GM21529 (cell line): Measurements from ENCODE around the gene CAB39.

Source experiments
- ATAC-seq: cut with Tn5 transposase; IDR thresholded peaks from one replicate; pipeline ENCODE4 v1.9.1; 2021; ENCODE audit not compliant: unreplicated experiment

Gene CAB39

DNA sequence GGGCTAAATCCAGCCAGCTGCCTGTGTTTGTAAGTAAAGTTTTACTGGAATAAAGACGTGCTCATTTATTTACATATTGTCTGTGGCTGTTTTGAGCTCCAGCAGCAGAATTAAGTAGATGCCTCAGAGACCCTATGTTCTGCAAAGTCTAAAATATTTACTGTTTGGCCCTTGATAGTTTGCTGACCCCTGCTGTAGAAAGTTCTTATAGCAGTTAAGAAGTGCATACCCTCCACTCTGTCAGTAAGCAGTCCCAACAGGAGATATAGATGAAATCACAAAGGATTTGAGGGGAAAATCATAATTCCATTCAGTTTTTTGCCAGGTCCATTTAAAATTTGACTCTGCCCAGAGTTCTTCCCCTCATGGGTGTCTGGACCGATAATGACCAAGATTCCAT lies 102.0 kb downstream of the CAB39 start:
- ATAC-seq = no peak

DNA sequence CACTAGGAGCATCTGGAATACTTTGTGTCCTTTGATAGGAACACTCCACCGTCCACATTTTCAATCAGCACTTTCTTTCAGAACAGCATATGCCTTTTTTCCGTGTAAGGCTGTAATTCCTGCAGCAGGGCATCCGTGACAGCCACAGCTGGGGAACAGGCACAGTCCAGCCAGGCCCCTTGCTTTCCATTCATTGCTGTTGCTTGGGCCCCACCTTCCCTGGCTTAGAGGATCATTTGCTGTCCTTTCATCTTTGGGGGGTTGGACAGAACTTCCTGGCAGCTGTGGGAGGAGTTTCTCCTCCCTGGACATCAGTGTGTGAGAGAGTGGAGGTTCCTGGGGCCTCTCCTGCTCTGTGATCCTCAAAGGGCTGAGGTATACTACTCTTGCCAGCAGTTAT lies 102.4 kb downstream of the CAB39 start:
- ATAC-seq = no peak

- ATAC-seq = no peak
Measured at GRCh38 chr2:230816735-230817134, 104.1 kb downstream of the CAB39 start.

- no peak for ATAC-seq
Measured at GRCh38 chr2:230819433-230819832, 106.8 kb downstream of the CAB39 start.

- no peak for ATAC-seq
Measured at GRCh38 chr2:230821261-230821990, 108.8 kb downstream of the CAB39 start.

GRCh38 chr2:230821991-230822520 lies 109.4 kb downstream of the CAB39 start:
- no peak for ATAC-seq

DNA sequence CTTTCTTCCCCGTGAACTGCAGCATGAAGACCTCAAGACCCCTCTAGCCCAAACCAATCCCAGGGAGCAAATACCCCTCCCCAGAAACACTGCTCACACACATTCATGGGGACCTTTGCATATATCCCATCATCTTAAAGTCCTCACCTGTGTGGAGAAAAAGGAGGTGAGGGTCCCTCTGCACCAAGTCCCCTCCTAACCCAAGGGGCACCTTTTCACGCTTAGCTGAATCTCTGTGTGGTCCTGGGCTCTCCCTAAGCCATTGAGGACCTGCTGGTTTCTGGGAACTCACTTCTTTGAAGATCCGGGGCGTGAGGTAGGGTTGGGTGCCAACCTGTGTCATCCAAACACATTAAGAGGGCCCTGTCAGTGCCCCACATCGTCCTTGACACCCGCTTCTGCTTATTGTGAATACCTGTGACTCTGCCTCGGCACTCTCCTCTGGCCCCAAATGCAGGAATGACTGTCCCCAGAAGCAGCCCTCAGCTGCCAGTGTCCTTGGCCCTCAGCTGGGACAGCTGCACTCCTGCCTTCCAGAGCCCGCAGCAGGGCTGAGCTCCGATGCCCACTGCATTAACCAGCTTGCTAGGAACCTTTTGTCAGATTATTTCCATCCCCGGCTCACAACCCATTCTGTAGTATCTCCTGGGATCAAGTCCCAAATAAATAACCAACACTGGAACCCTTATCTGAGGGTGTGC lies 110.8 kb downstream of the CAB39 start:
- no peak for ATAC-seq

- no peak for ATAC-seq
Measured at GRCh38 chr2:230824406-230824978, 111.8 kb downstream of the CAB39 start.

DNA sequence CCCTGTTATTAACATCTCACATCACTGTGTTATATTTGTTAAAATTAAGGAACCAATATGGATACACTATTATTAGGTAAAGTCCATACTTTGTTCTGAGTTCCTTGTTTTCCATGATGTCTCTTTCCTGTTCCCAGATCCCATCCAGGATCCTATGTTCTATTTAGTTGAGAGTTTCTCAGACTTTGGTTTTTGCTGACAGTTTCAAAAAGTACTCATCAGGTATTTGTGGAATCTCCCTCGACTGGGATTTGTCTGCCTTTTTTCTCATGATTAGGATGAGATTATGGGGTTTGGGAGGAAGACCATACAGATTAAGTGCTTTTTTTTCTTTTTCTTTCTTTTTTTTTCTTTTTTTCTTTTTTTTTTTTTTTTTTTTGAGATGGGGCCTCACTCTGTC lies 112.7 kb downstream of the CAB39 start:
- ATAC-seq = no peak

- peak; percentile 5 for ATAC-seq
Measured at GRCh38 chr2:230827774-230828271, 115.2 kb downstream of the CAB39 start.

DNA sequence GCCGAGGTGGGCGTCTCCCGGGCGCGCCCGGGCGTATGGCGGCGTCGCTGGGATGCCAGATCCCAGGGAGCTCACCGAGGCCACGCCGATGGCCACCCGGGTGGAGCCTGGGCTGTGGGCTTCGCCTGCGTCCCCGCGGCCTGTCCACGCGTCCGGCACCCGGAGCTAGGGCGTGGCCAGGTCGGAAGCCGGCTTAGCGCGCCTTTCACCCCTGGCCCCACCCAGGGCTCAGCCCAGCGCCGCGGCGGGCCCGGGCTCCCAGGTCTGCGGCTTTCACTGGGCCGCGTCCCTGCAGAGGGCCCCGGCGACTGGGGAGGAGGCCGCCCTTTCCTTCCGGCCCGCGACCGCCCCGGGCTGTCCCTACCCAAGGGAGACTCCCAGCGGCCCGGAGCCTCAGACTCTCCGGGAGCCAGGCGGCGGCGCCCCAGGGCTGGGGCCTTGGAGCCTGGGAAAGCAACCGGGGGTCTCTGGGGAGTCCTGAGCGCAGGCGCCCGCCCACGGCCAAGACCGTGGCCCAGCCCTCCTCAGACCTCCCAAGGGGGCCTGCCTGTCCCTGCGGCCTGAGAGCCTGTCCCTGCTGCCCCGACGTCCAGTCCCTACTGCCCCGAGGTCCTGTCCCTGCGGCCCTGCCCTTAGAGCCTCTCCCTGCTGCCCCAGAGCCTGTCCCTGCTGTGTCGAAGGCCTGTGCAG lies 115.8 kb downstream of the CAB39 start:
- ATAC-seq = peak; percentile 60

DNA sequence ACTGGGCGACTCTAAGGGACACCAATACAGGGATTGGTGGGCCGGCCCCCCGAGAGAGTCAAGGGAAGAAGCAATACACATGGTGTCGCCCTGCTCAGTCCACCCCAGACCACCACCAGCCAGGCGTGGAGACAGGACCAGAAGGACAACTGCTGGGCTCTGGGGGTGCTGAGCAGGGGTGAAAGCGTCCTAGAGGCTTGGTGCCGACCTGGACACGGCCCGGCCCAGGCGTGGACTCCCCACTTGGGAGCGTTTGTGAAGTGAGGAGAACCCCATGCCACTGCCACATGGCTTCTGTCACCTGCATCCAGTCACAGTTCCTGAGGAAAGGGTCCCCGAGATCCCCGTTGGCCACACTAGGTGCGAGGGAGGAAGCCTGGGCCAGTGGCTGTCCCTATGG lies 116.7 kb downstream of the CAB39 start:
- ATAC-seq = no peak

- ATAC-seq = no peak
Measured at GRCh38 chr2:230829959-230830358, 117.3 kb downstream of the CAB39 start.

DNA sequence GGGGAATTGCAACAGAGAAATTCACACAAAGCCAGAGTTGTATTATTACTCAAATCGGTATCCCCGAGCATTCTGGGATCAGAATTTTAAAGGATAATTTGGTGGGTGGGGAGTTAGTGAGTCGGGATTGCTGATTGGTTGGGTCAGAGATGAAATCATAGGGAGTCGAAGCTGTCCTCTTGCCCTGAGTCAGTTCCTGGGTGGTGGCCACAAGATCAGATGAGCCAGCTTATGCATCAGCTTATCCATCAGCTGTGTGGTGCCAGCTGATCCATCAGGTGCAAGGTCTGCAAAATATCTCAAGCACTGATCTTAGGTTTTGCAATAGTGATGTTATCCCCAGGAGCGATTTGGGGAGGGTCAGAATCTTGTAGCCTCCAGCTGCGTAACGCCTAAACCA lies 117.8 kb downstream of the CAB39 start:
- no peak for ATAC-seq

GRCh38 chr2:230840301-230840700 lies 127.7 kb downstream of the CAB39 start:
- ATAC-seq = no peak

GRCh38 chr2:230842473-230842872 lies 129.8 kb downstream of the CAB39 start:
- no peak for ATAC-seq

- no peak for ATAC-seq
Measured at GRCh38 chr2:230843132-230843531, 130.5 kb downstream of the CAB39 start.

DNA sequence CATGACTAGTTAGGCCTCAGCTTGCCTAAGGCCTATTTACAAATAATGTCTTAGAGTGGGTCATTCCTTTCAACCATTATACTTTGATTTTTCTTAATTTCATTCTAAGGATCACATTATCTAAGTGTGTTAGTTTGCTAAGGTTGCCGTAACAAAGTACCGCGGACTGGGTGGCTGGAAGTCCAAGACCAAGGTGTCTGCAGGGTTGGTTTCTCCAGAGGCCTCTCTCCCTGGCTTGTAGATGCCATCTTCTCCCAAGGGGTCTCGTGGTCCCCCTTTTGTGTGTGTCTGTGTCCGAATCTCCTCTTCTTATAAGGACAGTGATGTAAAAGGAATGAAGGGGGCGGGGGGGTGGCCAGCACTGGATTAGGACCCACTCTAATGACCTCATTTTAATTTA lies 133.7 kb downstream of the CAB39 start:
- no peak for ATAC-seq

- peak; percentile 93 for ATAC-seq
Measured at GRCh38 chr2:230847883-230848388, 135.3 kb downstream of the CAB39 start.

DNA sequence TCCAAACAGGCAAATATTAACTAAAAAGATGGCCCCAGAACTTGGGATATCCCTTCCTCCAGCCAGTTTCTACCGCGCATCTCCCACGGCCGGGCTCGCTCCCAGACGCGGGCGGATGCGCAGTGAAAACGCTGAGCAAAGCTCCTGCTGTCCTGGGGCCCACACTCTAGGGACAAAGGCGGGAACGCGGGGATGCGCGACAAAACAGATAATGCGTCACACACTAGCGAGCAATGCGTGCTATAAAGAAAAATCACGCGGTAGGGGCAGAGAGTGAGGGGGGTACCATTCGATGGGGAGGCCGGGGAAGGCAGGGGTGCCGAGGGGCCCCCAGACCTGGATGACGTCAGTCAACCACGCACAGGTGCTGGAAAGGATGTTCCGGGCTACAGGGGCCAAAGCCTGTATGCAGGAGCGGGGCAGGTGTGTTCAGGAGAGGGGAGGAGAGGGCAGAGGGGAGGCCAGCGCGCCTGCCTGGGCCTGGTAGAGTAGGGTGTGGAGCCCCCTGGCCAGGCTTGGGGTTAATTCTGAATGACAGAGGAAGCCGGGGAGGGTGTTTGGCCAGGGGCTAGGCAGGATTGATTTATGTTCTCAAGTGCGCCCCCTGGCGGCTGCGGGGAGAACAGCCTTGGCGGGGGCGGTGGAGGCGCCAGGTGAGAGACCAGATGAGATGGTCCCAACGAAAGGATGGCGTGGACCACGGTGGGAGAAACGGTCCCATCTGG lies 137.2 kb downstream of the CAB39 start:
- ATAC-seq = peak; percentile 56

DNA sequence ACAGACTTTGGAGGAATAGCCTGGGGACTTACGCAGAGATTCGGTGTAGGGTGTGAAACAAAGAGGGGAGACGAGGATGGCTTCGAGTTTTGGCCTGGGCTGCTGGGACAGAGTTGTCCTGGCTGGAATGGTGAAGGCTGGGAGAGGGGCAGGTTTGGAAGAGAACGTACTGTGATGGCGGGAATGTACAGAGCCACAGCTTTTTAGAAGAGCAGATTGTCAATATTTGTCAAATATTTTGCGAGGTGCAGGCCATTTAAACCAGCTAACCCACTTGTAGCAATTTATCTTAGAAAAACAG lies 137.7 kb downstream of the CAB39 start:
- ATAC-seq = no peak
